Measurements from ENCODE around the gene HTR6.
A peak's percentile ranks its signal among the peaks of the same experiment; 100 is the strongest.

HTR6 gene

GRCh38 chr1:19665496-19666465 is 1.1 kb downstream of the HTR6 start:
- Histone ChIP-seq H2BK12ac (ENCODE audit: low read length in 2 of 2) (no peak overlapping the region), H3K79me1 (replicated peaks; ENCODE audit: low read length, poor library complexity, severe bottlenecking) (no peaks in the 10 kb centered on the region), H3K4me2 (ENCODE audit: low read length, poor library complexity, severe bottlenecking) (no peak overlapping the region), H3K14ac (ENCODE audit: low read length in 2 of 2) (no peak overlapping the region), H3K18ac (ENCODE audit: low read depth in 1 of 2, low read length in 2 of 2) (no peak overlapping the region), H4K8ac (ENCODE audit: low read length) (peak overlapping the region; percentile 62), H3K27me3 (ENCODE audit: control insufficient read depth in 1 of 2, insufficient read depth in 1 of 2, low read length in 2 of 2) (peaks cover 68 to 74% of the 10 kb centered on the region in 2 experiments), H2AK5ac (ENCODE audit: low read length, severe bottlenecking) (no peak overlapping the region), H3K4me1 (ENCODE audit: control insufficient read depth, insufficient read depth, low read depth, low read length) (peaks cover 18% of the 10 kb centered on the region), H2BK15ac (ENCODE audit: low read depth, poor library complexity, severe bottlenecking) (peak overlapping the region; percentile 38), H4K91ac (ENCODE audit: low read length) (no peak overlapping the region), H3K23ac (ENCODE audit: low read length in 2 of 2) (no peak overlapping the region), H3K9me3 (ENCODE audit: control insufficient read depth, low read length) (no peaks in the 10 kb centered on the region), H2BK5ac (ENCODE audit: low read depth, low read length, poor library complexity, severe bottlenecking) (no peak overlapping the region), H3K4ac (ENCODE audit: low read depth in 1 of 2, low read length in 2 of 2) (no peak overlapping the region), H3K27ac (ENCODE audit: low read length, poor library complexity, severe bottlenecking) (no peak overlapping the region), H3K36me3 (ENCODE audit: control insufficient read depth in 1 of 2, insufficient read depth in 2 of 2, low read depth in 1 of 2, low read length in 2 of 2) (peaks cover 0 to 3% of the 10 kb centered on the region in 2 experiments), H3K9ac (ENCODE audit: low read length) (no peak overlapping the region), H3K4me3 (ENCODE audit: insufficient read depth in 1 of 2, low read depth in 1 of 2, low read length in 2 of 2) (peak overlapping the region in 1 of 2 experiments; percentile 33), H2AFZ (ENCODE audit: low read depth, low read length) (no peak overlapping the region), H2BK120ac (ENCODE audit: low read depth, low read length) (no peak overlapping the region)
- DNase-seq, result no peak
- WGBS, result 23% methylated on average over 84 of the region's 84 CpGs

GRCh38 chr1:19668888-19669287 is 4.2 kb downstream of the HTR6 start:
- Histone ChIP-seq H4K91ac (ENCODE audit: low read length) (no peak overlapping the region), H3K27me3 (ENCODE audit: control insufficient read depth in 1 of 2, insufficient read depth in 1 of 2, low read length in 2 of 2) (peaks cover 71 to 91% of the 10 kb centered on the region in 2 experiments), H2BK120ac (ENCODE audit: low read depth, low read length) (no peak overlapping the region), H4K8ac (ENCODE audit: low read length) (no peak overlapping the region), H3K4me2 (ENCODE audit: low read length, poor library complexity, severe bottlenecking) (no peak overlapping the region), H2AK5ac (ENCODE audit: low read length, severe bottlenecking) (no peak overlapping the region), H2BK12ac (ENCODE audit: low read length in 2 of 2) (no peak overlapping the region), H2AFZ (ENCODE audit: low read depth, low read length) (no peak overlapping the region), H3K18ac (ENCODE audit: low read depth in 1 of 2, low read length in 2 of 2) (no peak overlapping the region), H3K14ac (ENCODE audit: low read length in 2 of 2) (no peak overlapping the region), H3K4ac (ENCODE audit: low read depth in 1 of 2, low read length in 2 of 2) (no peak overlapping the region), H3K4me1 (ENCODE audit: control insufficient read depth, insufficient read depth, low read depth, low read length) (peaks cover 18% of the 10 kb centered on the region), H3K9me3 (ENCODE audit: control insufficient read depth, low read length) (no peaks in the 10 kb centered on the region), H3K4me3 (ENCODE audit: insufficient read depth in 1 of 2, low read depth in 1 of 2, low read length in 2 of 2) (no peak overlapping the region), H3K27ac (ENCODE audit: low read length, poor library complexity, severe bottlenecking) (no peak overlapping the region), H2BK15ac (ENCODE audit: low read depth, poor library complexity, severe bottlenecking) (no peak overlapping the region), H3K36me3 (ENCODE audit: control insufficient read depth in 1 of 2, insufficient read depth in 2 of 2, low read depth in 1 of 2, low read length in 2 of 2) (peaks cover 0 to 3% of the 10 kb centered on the region in 2 experiments), H3K79me1 (replicated peaks; ENCODE audit: low read length, poor library complexity, severe bottlenecking) (no peaks in the 10 kb centered on the region), H3K9ac (ENCODE audit: low read length) (no peak overlapping the region), H3K23ac (ENCODE audit: low read length in 2 of 2) (no peak overlapping the region), H2BK5ac (ENCODE audit: low read depth, low read length, poor library complexity, severe bottlenecking) (no peak overlapping the region)
- no peak for DNase-seq
- WGBS, result 86% methylated on average over 5 of the region's 8 CpGs

- H4K8ac ChIP-seq (ENCODE audit: low read length), result no peak overlapping the region
- 75% methylated on average over 3 of the region's 4 CpGs for WGBS
- no peak overlapping the region for H2BK12ac ChIP-seq (ENCODE audit: low read length in 2 of 2)
- no peaks in the 10 kb centered on the region for H3K79me1 ChIP-seq (replicated peaks; ENCODE audit: low read length, poor library complexity, severe bottlenecking)
- H3K9me3 ChIP-seq (ENCODE audit: control insufficient read depth, low read length), result no peaks in the 10 kb centered on the region
- H3K27ac ChIP-seq (ENCODE audit: low read length, poor library complexity, severe bottlenecking), result no peak overlapping the region
- no peak overlapping the region for H3K4me2 ChIP-seq (ENCODE audit: low read length, poor library complexity, severe bottlenecking)
- H2AK5ac ChIP-seq (ENCODE audit: low read length, severe bottlenecking), result no peak overlapping the region
- no peak overlapping the region for H3K18ac ChIP-seq (ENCODE audit: low read depth in 1 of 2, low read length in 2 of 2)
- DNase-seq, result no peak
- H3K36me3 ChIP-seq (ENCODE audit: control insufficient read depth in 1 of 2, insufficient read depth in 2 of 2, low read depth in 1 of 2, low read length in 2 of 2), result peaks cover 0 to 3% of the 10 kb centered on the region in 2 experiments
- H2AFZ ChIP-seq (ENCODE audit: low read depth, low read length), result no peak overlapping the region
- no peak overlapping the region for H3K23ac ChIP-seq (ENCODE audit: low read length in 2 of 2)
- no peak overlapping the region for H3K4me3 ChIP-seq (ENCODE audit: insufficient read depth in 1 of 2, low read depth in 1 of 2, low read length in 2 of 2)
- H2BK15ac ChIP-seq (ENCODE audit: low read depth, poor library complexity, severe bottlenecking), result no peak overlapping the region
- no peak overlapping the region for H4K91ac ChIP-seq (ENCODE audit: low read length)
- H3K14ac ChIP-seq (ENCODE audit: low read length in 2 of 2), result no peak overlapping the region
- peaks cover 4% of the 10 kb centered on the region for H3K4me1 ChIP-seq (ENCODE audit: control insufficient read depth, insufficient read depth, low read depth, low read length)
- H2BK120ac ChIP-seq (ENCODE audit: low read depth, low read length), result no peak overlapping the region
- no peak overlapping the region for H3K9ac ChIP-seq (ENCODE audit: low read length)
- H3K27me3 ChIP-seq (ENCODE audit: control insufficient read depth in 1 of 2, insufficient read depth in 1 of 2, low read length in 2 of 2), result peaks cover 66 to 73% of the 10 kb centered on the region in 2 experiments
- no peak overlapping the region for H2BK5ac ChIP-seq (ENCODE audit: low read depth, low read length, poor library complexity, severe bottlenecking)
- no peak overlapping the region for H3K4ac ChIP-seq (ENCODE audit: low read depth in 1 of 2, low read length in 2 of 2)
Observed at GRCh38 chr1:19670787-19671186, 6.1 kb downstream of the HTR6 start.

GRCh38 chr1:19672237-19672636 is 7.6 kb downstream of the HTR6 start:
- Histone ChIP-seq H3K4me1 (ENCODE audit: control insufficient read depth, insufficient read depth, low read depth, low read length) (no peaks in the 10 kb centered on the region), H2BK120ac (ENCODE audit: low read depth, low read length) (no peak overlapping the region), H3K79me1 (replicated peaks; ENCODE audit: low read length, poor library complexity, severe bottlenecking) (no peaks in the 10 kb centered on the region), H2BK15ac (ENCODE audit: low read depth, poor library complexity, severe bottlenecking) (no peak overlapping the region), H4K8ac (ENCODE audit: low read length) (no peak overlapping the region), H4K91ac (ENCODE audit: low read length) (no peak overlapping the region), H3K23ac (ENCODE audit: low read length in 2 of 2) (no peak overlapping the region), H3K27ac (ENCODE audit: low read length, poor library complexity, severe bottlenecking) (no peak overlapping the region), H3K36me3 (ENCODE audit: control insufficient read depth in 1 of 2, insufficient read depth in 2 of 2, low read depth in 1 of 2, low read length in 2 of 2) (no peaks in the 10 kb centered on the region), H2AFZ (ENCODE audit: low read depth, low read length) (no peak overlapping the region), H3K4me3 (ENCODE audit: insufficient read depth in 1 of 2, low read depth in 1 of 2, low read length in 2 of 2) (no peak overlapping the region), H2BK12ac (ENCODE audit: low read length in 2 of 2) (no peak overlapping the region), H3K9me3 (ENCODE audit: control insufficient read depth, low read length) (no peaks in the 10 kb centered on the region), H3K4me2 (ENCODE audit: low read length, poor library complexity, severe bottlenecking) (no peak overlapping the region), H3K27me3 (ENCODE audit: control insufficient read depth in 1 of 2, insufficient read depth in 1 of 2, low read length in 2 of 2) (peaks cover 57 to 58% of the 10 kb centered on the region in 2 experiments), H2BK5ac (ENCODE audit: low read depth, low read length, poor library complexity, severe bottlenecking) (no peak overlapping the region), H3K18ac (ENCODE audit: low read depth in 1 of 2, low read length in 2 of 2) (no peak overlapping the region), H3K9ac (ENCODE audit: low read length) (no peak overlapping the region), H3K14ac (ENCODE audit: low read length in 2 of 2) (no peak overlapping the region), H3K4ac (ENCODE audit: low read depth in 1 of 2, low read length in 2 of 2) (no peak overlapping the region), H2AK5ac (ENCODE audit: low read length, severe bottlenecking) (no peak overlapping the region)
- 50% methylated on average over 5 of the region's 6 CpGs for WGBS
- no peak for DNase-seq

All from mesenchymal stem cell (in vitro differentiated cells and primary cell).